Stimulated activated CD8-positive, alpha-beta memory T cell treated with anti-CD3 and anti-CD28 coated beads, Interleukin-12 subunit alpha, Interleukin-12 subunit beta, amount 100 ng/mL, for 4 hours (primary cell): ENCODE data around the gene LDHAL6B.

Source experiments
- DNase-seq: peaks from one replicate; pipeline ENCODE4 v3.0.0-alpha.2; 2020; ENCODE audit warnings: low read depth

Gene LDHAL6B

DNA sequence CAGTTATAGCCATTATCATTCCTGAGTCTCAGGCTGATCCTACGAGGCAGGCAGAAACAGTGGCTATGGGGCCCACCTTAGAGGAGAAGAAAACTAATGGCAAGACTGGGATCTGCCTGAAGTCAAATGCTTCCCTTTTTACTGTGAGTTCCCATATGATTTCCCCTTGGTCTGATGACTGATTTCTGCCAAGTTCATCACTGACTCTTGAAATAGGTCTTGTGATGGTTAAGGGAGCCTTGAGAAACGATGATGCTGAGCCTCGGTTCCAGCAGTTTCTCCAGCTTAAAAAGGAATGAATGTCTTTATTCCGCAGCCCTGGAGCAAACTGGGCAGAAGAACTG is 29.4 kb upstream of the LDHAL6B start:
- DNase-seq = no peak

DNA sequence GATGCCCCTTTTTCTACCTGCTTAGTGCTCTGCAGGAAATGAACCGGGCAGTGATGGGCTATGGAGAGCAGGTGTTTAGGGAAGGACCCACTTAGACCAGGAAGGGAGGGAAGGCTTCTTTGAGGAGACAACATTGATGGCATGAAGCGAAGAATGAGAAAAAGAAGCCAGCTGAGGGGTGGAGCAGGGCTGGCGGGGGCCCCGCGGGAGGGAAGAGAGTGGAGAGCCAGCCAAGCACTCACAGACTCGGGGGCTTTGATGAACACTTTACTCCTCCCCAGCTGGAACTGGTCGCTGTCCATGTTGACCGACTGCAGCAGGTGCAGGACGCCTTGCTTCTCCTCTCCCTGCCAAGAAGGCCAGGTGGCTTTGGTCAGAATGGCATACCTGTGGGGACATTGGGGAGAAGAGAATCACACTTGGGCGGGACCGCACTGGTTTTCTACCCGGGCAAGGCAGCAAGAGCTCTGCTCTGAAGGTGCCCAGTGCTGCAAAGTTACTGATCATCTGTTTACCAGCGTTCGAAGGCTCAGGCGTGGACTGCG is 28.4 kb upstream of the LDHAL6B start:
- DNase-seq = no peak

DNA sequence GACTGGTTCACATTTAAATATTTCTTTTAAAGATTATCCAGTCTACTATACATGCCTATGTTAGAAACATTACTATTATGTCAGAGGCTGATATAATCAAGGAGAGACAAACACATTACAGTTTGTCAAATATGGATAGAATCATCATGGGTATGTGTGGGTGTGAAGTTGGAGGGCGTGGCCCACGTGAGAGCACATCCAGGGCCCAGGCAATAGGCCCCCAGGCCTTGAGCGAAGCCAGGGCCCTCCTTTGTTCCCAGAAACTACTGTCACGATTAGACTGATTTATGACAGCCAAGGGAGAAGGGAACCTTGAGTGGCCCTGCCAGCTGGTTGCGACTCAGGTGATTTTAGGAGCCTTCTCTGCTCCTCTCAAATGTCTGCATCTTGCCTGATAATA is 26.9 kb upstream of the LDHAL6B start:
- no peak for DNase-seq

DNA sequence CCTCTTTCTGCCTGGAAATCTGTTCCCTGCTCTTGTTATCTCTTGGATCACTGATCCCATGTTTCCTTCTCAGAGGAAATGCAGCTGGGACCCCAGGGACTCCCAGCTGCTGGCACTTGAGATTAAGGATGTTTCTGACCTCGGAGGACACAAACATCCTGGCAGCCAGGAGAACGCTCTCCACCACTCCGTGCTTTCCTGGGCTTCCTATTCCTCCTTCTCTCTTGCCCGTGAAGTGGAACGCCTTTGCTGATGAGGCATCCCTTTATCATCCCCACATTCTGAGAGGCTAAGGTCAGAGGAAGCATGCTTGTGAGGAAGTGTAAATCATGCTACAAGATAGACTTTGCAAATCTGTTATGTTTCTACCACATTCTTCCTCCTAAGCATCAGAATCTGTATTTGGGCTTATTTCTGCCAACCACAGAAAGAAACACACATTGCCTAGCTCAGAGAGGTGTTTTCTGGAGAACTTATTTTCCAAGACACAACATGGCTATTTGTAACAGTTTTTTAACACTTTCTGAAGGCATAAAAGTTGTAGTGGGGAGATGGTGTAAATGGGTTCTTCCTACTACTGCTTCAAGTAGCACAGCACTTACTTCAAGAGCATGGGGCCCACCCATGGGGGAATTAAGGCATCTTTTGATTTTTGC is 25.6 kb upstream of the LDHAL6B start:
- no peak for DNase-seq

DNA sequence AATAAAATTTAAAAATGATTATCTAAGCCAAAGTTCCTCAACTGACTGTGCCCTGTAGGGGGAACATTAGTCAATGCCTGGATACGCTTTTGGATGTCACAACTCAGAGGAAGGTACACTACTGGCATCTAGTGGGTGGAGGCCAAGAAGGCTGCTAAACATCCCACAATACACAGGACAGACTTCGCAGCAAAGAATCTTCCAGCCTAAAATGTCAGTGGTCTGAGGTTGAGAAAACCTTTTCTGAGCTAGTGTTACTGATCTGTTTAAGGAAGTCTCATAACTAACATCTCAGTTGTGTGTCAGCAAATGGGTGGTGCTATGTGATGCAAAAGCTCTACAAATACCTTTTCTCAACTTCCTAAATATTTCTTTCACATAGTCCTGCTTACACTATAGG is 20.9 kb upstream of the LDHAL6B start:
- no peak for DNase-seq

DNA sequence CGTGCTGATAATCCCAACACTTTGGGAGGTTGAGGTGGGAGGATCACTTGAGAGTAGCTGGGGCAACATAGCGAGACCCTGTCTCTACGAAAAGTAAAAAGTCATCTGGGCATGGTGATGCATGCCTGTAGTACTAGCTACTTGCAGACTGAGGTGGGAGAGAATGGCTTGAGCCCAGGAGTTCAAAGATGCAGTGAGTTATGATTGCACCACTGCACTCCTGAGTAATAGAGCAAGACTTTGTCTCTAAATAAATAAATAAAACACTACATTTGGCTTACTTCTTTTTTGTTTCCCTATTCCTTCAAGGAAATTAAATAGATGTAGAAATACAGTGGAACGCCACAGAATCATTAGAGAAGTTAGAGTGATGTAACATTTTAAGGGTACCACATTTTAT is 20.1 kb upstream of the LDHAL6B start:
- no peak for DNase-seq

DNA sequence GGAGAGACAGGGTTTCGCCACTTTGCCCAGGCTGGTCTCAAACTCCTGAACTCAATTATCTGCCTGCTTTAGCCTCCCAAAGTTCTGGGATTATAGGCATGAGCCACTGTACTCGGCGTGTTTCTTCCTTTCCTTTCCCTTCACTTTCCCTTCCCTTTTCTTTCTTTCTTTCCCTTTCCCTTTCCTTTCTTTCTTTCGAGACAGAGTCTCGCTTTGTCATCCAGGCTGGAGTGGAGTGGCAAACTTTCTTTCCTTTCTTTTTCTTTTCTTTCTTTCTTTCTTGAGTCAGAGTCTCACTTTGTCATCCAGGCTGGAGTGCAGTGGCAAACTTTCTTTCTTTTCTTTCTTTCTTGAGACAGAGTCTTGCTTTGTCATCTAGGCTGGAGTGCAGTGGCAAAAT is 17.4 kb upstream of the LDHAL6B start:
- no peak for DNase-seq

DNA sequence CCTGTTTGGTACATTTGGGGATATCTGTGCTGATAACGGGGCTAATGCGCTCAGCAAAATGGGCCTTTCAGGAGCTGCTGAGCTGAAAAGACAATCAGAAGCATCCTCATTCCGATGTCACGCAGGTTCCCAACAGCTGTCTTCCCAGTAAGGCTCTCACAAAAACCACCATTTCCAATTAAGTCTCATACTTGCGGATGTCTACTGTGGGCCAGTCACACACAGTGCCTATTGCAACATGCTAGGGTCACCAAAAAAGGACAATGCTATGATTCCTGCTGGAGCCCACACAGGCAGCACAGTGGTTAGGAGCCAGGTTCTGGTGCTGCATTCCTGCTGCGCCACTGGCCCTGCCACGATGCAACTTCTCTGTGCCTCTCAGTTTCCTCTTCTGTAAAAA is 16.4 kb upstream of the LDHAL6B start:
- DNase-seq = no peak

DNA sequence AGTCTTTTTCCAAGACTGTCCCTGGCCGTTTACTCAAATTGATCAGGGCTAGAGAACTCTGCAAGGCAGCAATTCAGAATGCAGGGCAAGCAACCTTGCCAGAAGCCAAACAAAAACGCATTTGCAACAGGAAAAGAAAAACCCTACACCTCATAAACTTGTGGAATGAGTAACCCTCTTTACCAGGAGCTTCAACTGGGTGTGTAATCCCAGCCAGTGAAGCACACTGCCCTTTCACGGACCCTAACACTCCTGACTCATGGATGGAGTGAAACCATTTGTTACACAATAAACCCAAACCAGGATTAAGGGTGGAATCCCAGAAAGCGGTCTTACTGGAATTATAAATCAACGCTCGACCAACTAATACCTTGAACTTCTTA is 14.8 kb upstream of the LDHAL6B start:
- DNase-seq = no peak

DNA sequence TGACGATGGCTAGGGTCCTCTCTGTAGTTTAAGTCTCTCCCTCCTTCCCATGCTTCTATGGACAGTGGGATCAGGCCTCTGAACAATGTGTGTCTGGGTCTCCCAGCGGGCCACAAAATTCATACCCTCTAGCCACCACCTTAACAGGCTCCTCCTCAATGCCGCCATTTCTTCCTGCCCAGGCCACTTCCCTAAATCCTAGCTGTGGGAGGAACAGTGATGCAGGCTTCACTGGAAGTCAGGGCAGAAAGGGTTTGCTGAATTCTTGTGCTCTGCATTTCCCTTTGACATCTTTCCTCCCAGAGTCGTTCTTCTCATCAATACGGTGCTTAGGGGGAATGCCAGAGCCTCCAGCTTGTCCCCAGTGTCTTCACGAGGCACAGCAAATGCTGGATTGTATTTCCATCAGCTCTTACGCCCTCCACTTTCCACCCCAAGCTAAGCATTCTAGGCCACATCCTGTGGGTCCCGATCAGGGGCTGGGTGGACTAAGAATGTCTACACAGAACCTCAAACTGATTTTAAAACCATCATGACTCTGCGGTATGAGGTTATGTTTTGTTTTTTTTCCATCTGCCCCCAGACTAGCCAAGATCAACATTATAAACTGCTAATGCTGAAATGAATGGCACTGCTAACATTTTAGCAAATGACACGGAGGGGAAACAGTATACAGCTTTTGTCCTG is 11.9 kb upstream of the LDHAL6B start:
- no peak for DNase-seq

DNA sequence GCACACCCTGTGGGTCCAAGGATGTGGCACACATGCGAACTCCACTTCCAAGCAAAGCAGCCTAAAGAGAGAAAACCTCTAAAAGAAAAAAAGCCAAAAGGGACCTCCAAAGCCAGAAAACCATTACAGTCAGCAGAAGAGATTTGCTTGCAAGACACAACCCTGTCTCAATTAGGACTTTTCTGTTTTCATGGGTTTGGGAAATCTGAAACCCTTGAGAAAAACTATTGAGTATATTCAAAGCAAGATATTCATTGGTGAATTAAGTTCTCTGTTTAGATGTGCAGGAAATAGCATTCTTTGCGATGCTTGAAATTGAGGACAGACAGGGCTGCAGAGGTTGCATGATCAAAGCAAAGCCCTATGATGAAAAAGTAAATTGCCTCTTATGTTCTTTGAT is 10.2 kb upstream of the LDHAL6B start:
- DNase-seq = no peak

DNA sequence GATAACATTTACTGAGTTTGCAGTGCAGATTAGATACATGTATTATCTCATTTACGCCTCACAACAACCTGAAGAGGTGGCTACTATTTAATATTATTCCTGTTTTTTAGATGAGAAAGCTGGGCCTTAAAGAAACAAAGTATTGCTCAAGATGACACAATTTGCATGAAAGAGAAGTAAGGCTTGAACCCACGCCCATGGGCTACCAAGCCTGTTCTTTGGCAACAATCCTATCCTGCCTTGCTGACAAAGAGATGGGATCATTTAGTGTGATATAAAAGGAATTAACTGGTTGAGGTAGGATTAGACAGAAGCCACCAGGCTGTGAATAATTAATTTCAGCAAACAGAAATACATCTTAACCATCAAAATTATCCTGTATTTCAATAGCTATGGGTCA is 9.2 kb upstream of the LDHAL6B start:
- no peak for DNase-seq

DNA sequence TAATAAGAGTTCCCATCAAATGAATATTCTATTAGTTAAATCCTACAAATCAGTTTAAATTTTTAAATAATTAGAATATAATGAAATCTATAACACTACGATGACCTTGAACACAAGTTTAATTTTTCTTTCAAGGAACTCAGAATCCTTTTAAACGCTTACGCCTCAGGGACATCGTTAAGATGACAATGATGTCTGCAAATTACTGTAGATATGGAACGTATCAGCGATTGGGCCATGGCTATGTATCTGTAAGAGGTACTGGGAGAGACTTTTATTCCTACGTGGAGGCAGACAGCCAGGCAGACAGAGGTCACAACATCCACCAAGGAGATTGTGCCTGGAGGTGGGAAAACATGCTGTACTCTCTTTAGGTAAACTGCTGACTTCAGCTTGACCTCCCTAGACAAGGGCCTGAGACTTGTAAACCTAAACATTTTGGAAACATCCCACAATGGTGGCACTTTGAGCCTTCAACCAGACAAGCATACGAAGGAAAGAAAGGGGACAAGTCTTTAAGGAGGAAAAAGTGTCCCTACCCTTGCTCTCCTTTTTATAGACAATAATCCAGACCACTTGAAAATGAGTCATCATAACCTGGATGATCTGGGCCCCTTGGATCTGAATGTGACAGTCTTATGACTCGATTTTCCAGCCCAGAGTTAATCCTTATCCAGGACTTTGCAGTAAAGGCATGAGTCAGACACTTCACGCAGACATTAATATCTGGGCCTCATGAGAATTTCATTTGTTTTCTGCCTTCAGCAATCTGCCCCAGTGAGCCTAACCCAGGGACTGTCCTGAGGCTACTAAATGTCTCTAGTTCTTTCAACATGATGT is 6.8 kb upstream of the LDHAL6B start:
- DNase-seq = no peak

DNA sequence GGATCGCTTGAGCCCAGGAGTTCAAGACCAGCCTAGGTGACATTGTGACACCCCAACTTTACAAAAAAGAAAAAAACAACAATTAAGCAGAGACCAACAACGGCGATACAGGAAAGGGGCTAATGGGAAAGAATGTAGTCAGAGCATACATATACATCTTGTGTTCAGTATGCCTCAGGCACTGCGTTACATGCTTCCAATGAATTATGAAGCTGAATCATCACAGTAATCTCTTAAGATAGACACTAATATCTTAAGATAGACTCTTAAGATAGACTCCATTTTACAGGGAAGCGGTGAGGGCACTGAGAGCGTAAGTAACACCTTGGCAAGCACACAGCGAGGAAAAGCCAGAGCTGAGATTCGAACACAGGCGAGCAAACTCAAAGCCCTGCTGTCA is 6.1 kb upstream of the LDHAL6B start:
- no peak for DNase-seq

DNA sequence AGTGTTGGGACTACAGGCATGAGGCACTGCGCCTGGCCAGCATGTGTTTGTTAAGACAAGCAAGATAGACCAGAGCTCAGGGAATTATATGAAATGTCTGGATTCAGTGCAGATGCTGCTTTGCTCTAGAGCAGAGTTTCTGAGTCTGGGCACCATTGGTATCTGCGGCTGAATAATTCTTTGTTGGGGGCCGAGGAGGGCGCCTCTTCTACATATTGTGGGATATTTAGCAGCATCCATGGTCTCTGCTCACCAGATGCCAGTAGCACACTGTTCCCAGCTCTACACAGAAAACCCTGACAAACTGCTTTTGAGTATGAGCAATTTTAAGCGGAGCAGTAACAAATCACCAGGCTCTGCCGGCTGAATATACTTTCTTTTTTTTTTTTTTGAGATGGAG is 3.6 kb upstream of the LDHAL6B start:
- no peak for DNase-seq

DNA sequence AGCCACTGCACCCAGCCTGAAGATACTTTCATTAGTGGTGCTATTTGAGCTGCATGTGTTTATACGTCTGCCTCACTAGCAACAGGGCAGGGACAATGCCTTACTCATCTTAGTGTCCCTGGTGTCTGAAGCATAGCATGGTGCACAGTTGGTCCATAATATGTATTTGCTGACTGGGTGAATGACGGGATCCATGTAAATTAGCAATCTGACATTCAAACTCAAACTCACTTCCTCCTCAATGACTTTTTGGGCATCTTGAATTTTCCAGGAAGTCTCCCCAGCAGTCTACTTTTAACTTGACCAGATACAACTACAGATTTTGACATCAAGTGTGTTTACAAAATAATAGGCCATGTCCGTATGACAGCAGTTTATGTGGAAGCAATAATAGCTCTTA is 3.0 kb upstream of the LDHAL6B start:
- DNase-seq = no peak

DNA sequence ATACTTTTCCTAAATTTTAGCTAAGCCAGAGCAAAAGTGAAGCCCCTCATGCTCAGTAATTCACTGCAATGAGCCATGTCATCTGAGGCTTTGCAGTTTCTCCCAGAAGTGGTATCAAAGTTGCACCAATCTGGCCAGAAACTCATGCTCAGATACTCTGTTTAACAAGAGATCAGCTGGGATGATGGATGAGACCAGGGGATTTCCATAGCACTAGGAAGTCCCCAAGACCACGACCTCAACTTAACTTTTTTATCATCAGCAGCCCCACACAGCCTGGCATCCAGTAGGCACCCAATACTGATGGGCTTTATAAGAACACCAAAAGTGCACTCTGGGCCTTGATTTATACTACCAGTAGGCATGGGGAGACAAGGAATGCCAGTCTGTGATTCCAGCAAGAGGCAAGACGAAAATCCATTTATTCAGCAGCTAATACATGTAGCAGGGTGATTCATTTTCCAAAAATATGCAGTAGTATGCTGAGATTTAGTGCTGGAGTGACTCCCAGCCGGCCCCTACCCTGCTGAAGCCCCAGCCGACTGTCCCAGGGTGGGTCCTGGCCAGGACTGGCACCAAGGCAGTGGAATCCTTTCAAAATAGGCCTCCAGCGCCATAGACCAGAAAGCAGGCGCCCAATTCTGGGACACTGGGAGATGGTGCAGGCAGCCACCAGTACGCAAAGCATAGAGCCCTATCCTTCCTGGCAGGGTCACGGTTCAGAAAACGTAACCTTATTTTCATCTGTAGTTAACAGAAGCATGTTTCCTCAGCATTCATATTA is 612 bp upstream of the LDHAL6B start:
- DNase-seq = no peak

DNA sequence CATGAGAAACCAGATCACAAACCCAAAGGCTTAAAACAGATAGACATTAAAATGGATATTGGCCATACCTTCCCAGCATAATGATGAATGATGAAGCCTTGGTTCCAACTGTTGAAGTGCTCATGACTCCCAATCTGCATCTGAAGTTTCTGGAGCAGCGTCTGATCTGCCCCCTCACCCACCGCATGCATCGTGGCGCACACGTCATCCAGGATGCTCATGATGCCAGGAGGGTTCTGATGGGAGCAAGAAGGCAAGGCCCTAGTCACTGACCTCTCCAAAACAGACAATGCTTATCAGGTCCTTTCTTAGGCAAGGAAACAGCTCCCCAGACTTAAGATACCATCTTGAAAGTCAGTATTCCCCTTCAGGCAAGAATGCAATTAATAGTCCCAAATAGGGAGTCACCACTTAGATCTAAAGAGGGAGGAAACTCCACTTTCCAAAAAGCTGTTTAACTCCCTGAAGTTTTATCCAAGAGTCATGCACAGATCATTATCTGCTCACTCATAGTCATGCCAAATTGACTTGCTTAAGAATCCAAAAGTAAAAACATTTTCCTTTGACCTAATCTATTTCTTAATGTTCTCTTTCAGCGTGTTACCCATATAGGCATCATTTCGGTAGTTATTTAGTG is 2.1 kb downstream of the LDHAL6B start:
- no peak for DNase-seq

DNA sequence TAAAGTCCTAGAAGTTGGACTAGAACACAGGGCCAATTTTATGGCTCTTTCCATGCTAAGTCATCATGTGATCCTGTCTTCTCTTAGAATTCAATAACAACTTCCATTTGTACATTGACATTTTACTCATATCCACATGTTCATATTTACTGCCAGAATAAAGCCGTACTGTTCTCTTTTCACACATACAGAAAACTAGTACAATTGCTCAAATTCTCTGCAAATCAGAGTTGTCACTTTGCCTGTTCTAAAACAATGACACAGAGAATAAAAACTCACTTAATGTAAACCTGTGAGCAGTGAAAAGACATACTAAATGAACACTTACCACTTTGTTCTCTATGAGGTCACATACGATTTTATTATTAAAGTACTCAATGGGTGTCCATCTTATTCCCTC is 3.5 kb downstream of the LDHAL6B start:
- DNase-seq = no peak

DNA sequence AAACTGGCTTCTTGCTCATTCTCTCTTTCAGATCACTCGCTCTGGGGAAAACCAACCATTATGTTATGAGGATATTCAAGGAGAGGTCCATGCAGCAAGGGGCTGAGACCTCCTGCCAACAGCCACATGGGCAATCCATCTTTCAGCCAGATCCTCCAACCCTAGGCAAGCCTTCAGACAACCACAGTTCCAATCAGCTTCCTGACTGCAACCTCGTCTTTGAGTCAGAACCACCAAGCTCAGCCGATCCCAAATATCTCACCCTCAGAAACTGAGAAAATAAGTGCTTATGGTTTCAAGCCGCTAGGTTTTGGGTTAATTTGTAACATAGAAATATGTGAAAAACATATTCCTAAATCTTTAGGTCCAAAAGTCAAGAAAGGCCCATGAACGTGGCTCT is 10.3 kb downstream of the LDHAL6B start:
- DNase-seq = no peak

DNA sequence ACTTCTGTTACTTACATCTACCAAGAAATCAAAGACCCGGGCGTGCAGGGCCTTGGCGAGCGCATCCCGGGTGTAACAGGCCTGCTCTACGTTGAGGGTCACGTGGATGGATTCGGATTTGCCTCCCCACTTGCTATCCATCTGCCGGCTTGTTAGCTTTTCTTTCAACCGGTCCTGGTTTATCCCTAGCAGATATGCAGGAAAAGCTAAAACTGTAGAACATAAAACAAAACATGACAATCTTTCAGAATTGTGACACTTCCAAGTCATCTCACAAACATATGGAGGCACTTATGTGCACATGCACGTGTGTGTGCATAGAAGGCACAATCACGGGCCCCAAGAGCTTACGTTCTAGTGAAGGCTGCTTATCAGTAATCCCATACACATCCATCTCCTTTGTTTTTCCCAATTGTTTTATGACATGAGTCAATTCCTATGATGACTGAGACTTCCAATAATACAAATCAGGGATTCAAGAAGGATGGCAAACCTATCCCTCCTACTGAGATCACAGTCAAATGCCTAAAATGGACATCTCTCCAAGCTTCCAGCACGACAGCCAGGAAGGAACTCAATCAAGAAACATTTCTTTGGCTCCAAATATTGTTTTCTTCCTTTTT is 11.3 kb downstream of the LDHAL6B start:
- no peak for DNase-seq
